ENCODE results near the gene LRP6.
"Not testable (repeated sequence)": the region's sequence is repeated elsewhere in the genome, so short reads cannot be mapped to it uniquely, and the experiment has no call there.

The LRP6 gene

DNA sequence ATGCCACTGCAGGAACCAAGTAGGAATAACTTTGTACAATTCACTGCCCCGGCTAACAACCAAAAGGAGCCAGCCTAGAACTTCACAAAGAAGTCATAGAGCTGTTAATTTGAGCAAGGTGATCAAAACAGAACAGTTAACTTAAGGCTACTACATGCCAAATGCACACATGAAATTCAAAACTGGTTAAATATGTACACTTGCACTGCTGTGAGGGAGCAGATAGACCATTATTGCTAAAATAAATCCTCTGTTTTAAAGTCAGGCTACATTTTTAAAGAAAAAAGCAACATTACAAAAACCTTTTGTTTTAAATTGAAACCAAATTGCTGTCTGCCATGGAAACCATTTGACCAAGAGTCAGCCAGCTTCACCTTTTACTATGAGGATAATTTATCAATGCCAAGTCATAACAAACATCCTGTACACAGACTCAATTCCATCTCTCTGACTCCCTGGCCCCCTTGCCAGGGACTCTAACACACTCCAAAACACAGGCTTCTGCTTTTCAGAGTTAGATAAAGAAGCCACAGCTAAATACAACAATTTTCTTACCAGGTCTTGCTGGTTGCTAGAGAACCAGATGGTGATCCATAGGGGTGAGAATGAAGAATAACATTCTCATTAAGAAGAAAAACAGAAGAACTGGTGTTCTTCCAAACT is 84.0 kb downstream of the LRP6 start:
- H3K4me3 ChIP-seq (ENCODE audit: low read depth, low read length): no peak overlapping the region

DNA sequence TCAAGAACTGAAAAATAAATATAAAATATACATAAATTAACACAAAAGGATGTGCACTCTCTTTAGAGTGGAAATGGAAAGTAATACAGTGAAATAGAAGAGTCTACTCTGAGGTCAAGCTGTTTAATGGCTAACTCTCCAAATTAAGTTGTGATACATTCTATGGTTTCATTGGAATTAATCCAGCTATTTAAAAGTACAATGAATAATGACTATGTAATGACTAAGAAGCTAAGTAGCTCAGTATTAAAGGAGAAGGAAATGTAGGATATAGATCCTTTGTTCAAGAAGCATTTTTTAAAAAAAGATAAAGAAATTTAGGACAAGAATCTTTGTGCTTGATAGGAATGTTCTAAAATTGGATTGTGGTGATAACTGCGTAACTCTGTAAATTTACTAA is 85.3 kb downstream of the LRP6 start:
- no peak overlapping the region for H3K4me3 ChIP-seq (ENCODE audit: low read depth, low read length)

DNA sequence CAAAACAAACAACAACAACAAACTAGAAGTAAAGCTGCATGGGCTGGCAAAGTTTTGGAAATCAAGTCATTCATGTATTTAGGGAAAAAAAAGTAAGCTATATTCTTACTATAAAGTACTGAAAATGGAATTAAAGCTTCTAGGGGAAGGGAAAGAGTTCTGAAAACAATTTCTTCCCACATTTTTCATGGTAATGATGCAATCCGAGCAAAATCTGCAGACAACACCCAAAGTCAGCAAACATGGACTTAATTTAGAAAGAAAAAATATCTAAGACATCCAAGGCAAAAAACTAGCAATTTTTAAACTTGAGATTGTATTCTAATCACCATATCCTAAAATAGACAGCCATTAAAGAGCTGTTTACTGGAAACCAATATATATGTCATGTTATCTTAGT is 86.3 kb downstream of the LRP6 start:
- no peak overlapping the region for H3K4me3 ChIP-seq (ENCODE audit: low read depth, low read length)

DNA sequence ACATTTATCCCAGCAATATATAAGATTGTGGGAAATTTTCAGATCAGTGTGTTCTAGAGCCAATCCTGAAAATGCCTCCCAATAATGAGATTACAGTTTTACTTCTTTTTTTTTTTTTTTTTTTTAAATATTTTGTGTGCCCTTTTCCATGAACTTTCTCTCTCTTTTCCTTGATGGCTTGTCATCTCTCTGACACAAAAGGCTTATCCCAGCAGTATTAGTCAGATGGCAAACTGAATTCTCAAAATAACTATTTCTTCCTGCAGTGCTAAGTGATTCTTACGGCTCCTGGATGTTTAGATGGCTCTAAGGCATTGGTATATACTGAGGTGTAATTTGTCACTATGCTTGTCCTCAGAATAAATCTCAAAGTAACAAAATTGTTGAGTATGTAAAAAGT is 86.7 kb downstream of the LRP6 start:
- H3K4me3 ChIP-seq (ENCODE audit: low read depth, low read length): no peak overlapping the region

DNA sequence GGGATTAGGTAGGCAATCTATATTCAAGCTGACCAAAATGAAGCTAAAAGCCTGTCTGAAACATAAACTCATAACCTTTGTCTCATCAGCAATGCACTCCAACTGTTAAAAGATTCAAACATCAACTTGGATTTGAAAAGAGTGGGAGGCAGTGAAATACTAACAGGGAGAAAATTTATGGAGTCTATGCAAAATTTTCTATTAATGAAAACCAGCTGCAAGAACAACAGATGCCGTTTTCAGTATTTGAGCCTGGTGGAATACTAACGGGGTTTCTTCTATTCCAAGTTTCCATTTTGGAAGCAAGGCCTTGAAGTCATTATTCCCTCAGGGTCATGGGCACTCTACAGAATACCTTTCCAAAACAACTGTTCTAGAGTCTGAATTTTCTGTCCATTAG is 88.3 kb downstream of the LRP6 start:
- no peak overlapping the region for H3K4me3 ChIP-seq (ENCODE audit: low read depth, low read length)

GRCh38 chr12:12176402-12176801 is 90.4 kb downstream of the LRP6 start:
- H3K4me3 ChIP-seq (ENCODE audit: low read depth, low read length): no peak overlapping the region

GRCh38 chr12:12171991-12172511 is 94.8 kb downstream of the LRP6 start:
- H3K4me3 ChIP-seq (ENCODE audit: low read depth, low read length): no peak overlapping the region

DNA sequence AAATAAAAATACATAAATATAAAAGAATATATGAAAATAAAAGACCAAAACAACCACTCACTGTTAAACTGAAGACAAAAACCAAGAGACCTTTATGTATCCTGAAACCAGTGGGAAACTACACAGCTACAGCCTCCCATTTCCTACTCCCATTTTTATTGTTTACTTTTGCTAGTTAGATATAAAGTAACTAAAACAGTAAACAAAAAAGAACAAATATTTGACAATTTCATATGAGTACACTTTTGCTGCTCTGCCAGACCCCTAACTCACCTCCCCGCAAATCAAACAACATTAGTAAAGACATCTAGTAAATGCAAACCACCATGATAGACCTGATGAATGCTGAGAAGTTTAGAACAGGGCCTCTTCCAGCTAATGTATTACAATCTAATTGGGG is 99.0 kb downstream of the LRP6 start:
- H3K4me3 ChIP-seq (ENCODE audit: low read depth, low read length): no peak overlapping the region

GRCh38 chr12:12166751-12167150 is 100.1 kb downstream of the LRP6 start:
- H3K4me3 ChIP-seq (ENCODE audit: low read depth, low read length): no peak overlapping the region

- no peak overlapping the region for H3K4me3 ChIP-seq (ENCODE audit: low read depth, low read length)
These were observed 106.9 kb downstream of the LRP6 start for GRCh38 chr12:12159988-12160387.

- H3K4me3 ChIP-seq (ENCODE audit: low read depth, low read length): no peak overlapping the region
These were observed 108.0 kb downstream of the LRP6 start for GRCh38 chr12:12158858-12159257.

DNA sequence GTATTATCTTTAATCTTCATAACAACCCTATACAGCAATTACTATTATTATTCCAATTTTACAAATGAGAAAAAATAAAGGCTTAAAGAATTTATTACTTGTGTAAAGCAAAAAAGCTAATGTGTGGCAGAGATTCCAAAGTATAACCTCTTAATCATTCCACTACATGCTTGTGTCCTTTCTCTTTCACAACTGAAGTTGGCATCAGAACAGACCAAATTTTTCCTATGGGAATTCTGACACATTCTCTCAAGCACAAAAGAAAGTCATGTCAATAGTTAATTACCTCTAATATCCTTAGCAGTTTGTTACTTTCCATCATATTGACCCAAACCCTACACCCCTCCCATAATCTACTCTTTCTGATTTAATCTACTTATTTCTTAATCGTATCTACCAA is 109.4 kb downstream of the LRP6 start:
- H3K4me3 ChIP-seq (ENCODE audit: low read depth, low read length): no peak overlapping the region

DNA sequence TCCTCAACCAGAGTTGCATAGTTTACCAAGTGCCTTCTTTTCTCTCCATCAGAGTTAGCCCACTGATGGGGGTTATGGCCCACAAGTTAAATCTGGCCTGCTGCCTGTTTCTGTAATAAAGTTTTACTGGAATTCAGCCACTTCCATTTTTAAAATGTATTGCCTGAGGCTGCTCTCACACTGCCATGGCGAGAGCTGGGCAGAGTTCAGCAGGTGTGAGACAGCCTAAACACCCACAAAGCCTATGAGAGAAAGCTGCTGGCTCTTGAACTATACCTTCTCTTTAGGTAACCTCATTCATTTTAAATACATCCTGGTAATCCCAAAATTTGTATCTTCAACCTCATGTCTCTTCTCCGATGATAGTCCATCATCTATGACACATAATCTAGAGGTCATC is 110.0 kb downstream of the LRP6 start:
- no peak overlapping the region for H3K4me3 ChIP-seq (ENCODE audit: low read depth, low read length)

DNA sequence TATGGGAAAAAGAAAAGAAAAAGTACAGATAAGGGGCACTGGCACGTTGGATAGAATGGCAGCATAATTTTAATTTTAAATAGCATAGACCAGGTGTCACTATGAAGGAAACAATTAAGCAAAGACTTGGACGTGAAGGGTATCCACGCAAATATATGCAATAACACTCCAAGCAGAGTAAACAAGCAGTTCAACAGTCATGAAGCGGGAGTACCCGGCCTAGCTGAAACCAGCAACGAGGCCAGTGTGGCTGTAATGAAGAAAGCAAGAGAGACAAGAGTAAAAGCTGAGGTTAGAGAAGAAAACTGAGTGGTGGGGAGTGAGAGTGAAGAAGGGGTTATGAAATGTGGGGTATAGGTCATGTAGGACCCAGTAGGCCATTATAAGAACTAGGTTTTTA is 110.7 kb downstream of the LRP6 start:
- no peak overlapping the region for H3K4me3 ChIP-seq (ENCODE audit: low read depth, low read length)

GRCh38 chr12:12153596-12153995 is 113.2 kb downstream of the LRP6 start:
- no peak overlapping the region for H3K4me3 ChIP-seq (ENCODE audit: low read depth, low read length)

DNA sequence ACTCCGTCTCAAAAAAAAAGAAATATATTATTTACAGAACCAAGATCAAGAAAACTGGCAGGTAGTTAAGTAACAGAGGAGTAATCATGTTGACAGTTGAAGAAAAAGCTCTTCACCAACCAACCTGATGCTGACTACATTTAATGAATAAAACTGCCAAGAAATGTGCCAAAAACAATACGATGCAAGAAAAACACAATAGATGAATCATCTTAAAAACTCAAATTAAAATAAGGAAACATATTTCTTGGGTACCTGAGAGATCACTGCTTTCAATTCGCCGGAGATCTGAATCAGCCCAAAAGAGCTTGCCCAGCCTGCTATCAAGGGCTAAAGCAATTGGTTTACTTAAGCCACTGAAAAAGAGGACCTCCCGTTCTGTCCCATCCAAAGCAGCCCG is 119.7 kb downstream of the LRP6 start:
- no peak overlapping the region for H3K4me3 ChIP-seq (ENCODE audit: low read depth, low read length)

- not testable (repeated sequence) for H3K4me3 ChIP-seq (ENCODE audit: low read depth, low read length)
These were observed 122.3 kb downstream of the LRP6 start for GRCh38 chr12:12144531-12144930.

DNA sequence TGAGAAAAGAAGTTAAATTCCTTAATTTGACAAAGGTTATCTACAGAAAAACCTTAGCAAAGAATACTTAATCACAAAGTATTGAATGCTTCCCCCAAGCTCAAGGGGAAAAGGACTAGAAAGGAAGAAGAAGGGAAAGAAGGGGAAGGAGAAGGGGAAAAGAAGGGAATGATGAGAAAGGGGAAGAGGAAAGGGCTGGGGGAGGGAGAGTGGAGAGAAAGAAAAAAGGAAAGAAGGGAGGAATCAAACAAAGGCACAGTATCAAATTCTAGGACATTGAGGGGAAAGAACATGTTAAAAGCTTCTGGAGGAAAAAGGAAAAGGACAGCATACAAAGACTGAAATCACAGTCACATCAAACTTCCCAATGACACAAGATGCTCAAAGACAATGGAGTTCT is 125.8 kb downstream of the LRP6 start:
- H3K4me3 ChIP-seq (ENCODE audit: low read depth, low read length): no peak overlapping the region

- no peak overlapping the region for H3K4me3 ChIP-seq (ENCODE audit: low read depth, low read length)
These were observed 128.4 kb downstream of the LRP6 start for GRCh38 chr12:12138203-12139154.

- no peak overlapping the region for H3K4me3 ChIP-seq (ENCODE audit: low read depth, low read length)
These were observed 133.1 kb downstream of the LRP6 start for GRCh38 chr12:12133785-12134184.

DNA sequence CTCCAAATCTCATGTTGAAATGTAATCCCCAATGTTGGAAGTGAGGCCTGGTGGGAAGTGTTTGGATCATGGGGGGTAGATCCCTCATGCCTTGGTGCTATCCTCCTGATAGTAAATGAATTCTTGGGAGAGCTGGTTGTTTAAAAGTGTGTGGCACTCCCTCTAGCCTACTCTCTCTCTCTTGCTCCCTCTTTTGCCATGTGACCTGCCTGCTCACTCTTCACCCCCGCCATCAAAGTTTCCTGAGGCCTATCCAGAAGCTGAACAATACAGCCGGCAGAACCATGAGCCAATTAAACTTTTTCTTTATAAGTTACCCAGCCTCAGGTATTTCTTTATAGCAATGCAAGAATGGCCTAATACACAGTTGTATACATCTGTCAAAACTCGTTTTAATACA is 133.6 kb downstream of the LRP6 start:
- no peak overlapping the region for H3K4me3 ChIP-seq (ENCODE audit: low read depth, low read length)

DNA sequence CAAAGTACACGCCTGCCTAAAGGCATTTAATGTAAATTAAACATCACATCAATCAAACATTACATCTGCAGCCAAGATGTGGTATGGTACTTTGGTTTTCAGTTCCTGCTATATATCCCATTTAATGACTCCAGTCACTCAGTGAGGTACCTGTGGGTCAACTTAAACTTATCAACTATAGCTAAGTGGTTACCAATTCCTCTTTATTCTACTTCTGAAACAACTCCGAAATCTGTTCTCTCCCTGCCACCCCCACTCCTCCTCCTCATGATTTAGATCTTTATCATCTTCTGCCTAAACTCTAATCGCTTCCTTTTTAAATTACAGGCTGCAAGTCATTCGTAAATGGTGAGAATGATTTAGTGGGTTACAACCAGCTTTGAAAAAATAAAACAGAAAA is 138.2 kb downstream of the LRP6 start:
- no peak overlapping the region for H3K4me3 ChIP-seq (ENCODE audit: low read depth, low read length)

All from iPS-11a (cell line).